SK-N-MC (cell line): Measurements from ENCODE around the gene RAP1GAP2.

ENCODE experiments used
- EZH2 ChIP-seq: fragments of 200-600 bp; sonication (generic); IDR thresholded peaks from one replicate; pipeline ENCODE4 v1.6.1; 2017; ENCODE audit warnings: antibody characterized with exemption
- FOXP2 ChIP-seq: optimal IDR thresholded peaks from 2 replicates; pipeline ENCODE3; 2011; ENCODE audit warnings: mild to moderate bottlenecking, moderate library complexity; ENCODE audit not compliant: insufficient read depth; ENCODE audit errors: extremely low read length, control extremely low read depth
- POLR2AphosphoS5 ChIP-seq: IDR thresholded peaks from 2 replicates; pipeline ENCODE4 v1.6.1; 2012; ENCODE audit warnings: mild to moderate bottlenecking, low read depth, low read length, borderline replicate concordance

DNA sequence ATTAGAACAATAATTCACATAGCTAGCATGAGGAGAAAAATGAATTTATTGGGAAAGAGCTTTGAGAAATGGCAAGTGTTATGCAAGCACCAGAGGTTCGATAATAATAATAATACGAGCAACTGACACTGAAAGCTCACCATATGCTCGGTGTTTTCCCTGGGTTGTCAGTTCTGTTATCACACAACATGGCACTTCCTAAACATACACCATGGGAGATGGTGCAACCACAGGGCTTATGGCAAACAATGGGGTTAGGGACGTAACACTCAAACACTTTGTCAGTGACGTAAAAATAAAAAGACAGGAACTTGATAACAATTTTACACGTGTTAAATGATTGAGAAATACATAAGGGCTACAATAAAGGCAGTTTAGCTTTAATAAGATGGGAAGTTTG is 243.5 kb downstream of the RAP1GAP2 start:
- TF ChIP-seq EZH2 (no peak), POLR2AphosphoS5 (no peak), FOXP2 (no peak)
